ENCODE measurements around the gene LPP.

LPP gene

DNA sequence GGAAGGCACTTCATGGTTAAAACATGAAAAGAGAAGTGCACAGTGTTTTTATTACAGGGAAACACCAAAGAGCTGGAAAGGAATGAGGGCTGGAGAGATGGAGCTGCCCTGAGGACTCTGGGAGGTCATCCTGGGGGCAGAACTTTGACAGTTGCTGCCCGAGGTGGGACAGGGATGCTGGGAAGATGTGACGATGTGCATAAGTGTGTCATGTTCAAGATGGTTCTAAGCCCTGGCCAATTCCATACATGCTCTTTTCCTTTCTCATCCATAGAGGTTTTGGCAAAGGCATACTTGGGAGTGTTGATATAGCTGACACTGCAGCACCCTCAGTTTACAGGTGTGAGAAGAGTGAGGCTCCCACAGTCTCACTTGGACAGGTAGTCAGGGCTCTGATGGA lies 23.8 kb downstream of the LPP start:
- H3K4me3 ChIP-seq (ENCODE audit: low read depth, low read length): no peak overlapping the region
- no peak for DNase-seq (ENCODE audit: low read depth)
- TF ChIP-seq, protein P1, sequence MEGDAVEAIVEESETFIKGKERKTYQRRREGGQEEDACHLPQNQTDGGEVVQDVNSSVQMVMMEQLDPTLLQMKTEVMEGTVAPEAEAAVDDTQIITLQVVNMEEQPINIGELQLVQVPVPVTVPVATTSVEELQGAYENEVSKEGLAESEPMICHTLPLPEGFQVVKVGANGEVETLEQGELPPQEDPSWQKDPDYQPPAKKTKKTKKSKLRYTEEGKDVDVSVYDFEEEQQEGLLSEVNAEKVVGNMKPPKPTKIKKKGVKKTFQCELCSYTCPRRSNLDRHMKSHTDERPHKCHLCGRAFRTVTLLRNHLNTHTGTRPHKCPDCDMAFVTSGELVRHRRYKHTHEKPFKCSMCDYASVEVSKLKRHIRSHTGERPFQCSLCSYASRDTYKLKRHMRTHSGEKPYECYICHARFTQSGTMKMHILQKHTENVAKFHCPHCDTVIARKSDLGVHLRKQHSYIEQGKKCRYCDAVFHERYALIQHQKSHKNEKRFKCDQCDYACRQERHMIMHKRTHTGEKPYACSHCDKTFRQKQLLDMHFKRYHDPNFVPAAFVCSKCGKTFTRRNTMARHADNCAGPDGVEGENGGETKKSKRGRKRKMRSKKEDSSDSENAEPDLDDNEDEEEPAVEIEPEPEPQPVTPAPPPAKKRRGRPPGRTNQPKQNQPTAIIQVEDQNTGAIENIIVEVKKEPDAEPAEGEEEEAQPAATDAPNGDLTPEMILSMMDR (IDR thresholded peaks at IDR 0.05; ENCODE audit: low read depth, low read length, missing control alignments): no peak
- in situ Hi-C loops (cut with HindIII; ENCODE audit: low sequenced_read_pairs): no loop called here

DNA sequence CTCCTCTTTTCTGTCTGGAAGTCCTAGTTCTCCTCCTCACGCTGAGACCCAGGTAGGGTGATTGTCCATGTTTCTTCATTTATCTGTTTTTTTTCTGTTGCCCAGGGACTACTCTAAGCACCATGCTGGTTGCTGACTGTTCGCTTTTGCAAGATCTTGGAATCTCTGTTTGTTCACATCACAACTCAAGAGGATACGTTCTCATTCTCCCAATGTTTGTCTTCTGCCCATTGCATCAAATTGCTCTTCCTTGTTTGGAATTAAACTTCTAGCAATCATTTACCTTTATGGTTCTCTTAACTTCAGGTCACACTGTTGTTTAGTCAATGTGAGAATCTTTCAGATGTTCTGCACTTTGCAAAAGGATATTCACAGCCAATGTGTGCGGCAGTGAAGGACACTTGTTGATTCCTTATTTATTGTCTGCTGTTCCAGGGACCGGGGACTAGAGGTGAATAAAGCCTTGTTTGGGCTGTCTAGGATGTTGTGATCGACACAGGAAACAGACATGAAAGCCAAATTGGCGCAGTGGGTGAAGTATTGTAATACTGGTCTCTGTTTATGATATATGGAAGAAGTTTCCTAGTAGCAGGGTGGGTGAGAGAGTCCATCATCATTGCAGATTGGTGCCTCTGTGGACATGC lies 24.5 kb downstream of the LPP start:
- no peak for DNase-seq (ENCODE audit: low read depth)
- H3K4me3 ChIP-seq (ENCODE audit: low read depth, low read length): no peak overlapping the region
- TF ChIP-seq, protein P1 (IDR thresholded peaks at IDR 0.05; ENCODE audit: low read depth, low read length, missing control alignments): no peak
- in situ Hi-C loops (cut with HindIII; ENCODE audit: low sequenced_read_pairs): no loop called here

DNA sequence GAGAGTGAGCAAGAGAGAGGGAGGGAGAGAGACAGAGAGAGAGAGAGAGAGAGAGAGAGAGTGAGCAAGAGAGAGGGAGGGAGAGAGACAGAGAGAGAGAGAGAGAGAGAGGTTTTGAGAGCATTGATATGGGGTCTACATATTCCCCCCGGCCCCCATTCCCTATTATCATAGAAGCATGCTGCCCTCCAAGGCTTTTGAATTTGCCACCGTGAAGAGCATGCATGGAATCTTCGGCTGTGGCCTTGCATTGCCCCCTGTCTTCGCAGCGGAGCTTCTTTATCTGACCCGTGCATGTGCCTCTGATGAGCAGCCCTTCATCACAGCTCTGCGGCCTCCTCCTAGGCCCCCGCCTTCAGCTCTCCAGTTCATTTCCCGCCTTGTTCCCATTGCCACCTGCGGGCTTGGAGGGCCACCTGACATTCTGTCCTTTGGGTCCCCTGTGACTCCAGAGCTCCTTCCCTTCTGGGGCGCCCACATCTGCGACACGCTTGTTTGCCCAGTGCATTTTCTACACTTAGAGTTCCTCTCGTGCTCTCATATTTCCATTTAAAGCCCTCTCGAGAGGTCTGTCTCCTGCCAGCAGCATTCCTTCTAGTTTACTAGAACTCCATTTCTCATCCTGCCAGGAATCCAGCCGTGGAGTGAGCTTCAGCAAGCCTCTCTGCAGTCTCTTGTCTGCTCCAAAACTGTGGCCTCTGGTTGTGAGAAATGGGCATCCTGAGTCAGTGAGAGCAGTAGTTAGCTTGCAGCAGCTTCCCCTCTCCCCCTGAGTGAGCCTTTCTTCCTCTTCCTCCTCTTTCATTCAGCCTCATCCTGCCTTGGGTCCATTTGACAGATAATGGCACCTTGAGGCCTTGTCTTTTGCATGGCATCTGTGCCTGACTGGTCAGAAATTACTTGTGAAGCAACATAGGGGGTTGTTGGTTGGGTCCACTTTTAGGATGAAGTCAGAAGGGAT lies 25.3 kb downstream of the LPP start:
- H3K4me3 ChIP-seq (ENCODE audit: low read depth, low read length): no peak overlapping the region
- in situ Hi-C loops (cut with HindIII; ENCODE audit: low sequenced_read_pairs): no loop called here
- DNase-seq (ENCODE audit: low read depth): peak; percentile 35
- TF ChIP-seq, protein P1 (IDR thresholded peaks at IDR 0.05; ENCODE audit: low read depth, low read length, missing control alignments): no peak

DNA sequence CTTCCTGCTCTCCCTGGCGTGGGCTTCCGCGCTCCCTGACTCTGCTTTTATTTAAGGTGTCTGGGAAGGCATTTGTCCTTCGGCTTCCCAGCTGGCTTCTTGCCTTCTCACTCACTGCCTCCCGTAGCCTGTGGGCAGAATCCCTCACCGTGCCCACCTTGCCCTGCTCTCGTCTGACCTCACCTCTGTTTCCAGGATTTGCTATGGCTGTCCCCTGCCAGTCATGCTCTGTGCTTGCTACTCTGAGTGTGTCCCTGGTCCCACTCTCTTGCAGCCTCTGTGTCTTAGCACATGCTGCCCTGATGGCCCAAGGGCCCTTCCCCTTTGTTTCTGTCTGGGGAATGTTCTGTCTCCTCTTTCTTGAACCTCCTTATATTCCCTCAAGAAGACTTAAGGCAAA lies 26.2 kb downstream of the LPP start:
- TF ChIP-seq, protein P1 (IDR thresholded peaks at IDR 0.05; ENCODE audit: low read depth, low read length, missing control alignments): no peak
- no peak for DNase-seq (ENCODE audit: low read depth)
- in situ Hi-C loops (cut with HindIII; ENCODE audit: low sequenced_read_pairs): no loop called here
- H3K4me3 ChIP-seq (ENCODE audit: low read depth, low read length): no peak overlapping the region

DNA sequence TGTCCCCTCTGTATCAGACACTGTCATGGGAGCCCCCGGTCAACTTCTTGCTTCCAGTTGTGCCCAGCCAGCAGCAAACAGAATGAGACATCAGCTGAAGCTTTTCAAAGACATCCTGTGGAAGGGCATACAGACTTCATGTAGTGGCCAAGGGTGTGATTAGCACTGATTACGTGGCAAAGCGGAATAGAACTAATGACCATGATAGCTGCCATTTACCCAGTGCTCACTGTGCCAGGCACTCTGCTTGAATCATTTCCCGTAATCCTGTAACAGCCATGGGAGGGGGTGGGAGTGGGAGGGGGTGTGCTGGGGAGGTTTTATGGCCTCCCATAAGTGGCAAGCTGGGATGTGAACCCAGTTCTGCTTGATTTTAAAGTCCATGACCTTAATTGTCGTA lies 29.5 kb downstream of the LPP start:
- H3K4me3 ChIP-seq (ENCODE audit: low read depth, low read length): no peak overlapping the region
- TF ChIP-seq, protein P1 (IDR thresholded peaks at IDR 0.05; ENCODE audit: low read depth, low read length, missing control alignments): no peak
- in situ Hi-C loops (cut with HindIII; ENCODE audit: low sequenced_read_pairs): no loop called here
- no peak for DNase-seq (ENCODE audit: low read depth)

DNA sequence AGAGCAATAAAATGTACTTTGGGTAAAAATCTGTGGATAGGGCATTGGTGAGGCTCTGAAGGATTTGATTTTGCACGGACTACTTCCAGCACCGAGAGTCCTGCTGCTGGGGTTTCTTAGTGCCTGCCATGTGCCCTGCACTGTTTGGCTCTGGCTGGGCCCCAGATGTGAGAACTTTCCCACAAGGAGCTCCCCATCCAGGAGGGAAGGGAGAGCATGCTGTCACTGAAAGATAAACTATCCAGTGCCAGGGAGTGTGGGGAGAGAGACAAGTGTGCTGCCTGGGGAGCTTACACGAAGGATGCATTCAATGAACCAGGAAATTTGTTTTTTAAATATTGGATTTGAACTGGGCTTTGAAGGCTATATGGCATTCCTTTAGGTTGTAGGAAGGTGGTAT lies 30.2 kb downstream of the LPP start:
- DNase-seq (ENCODE audit: low read depth): no peak
- no peak overlapping the region for H3K4me3 ChIP-seq (ENCODE audit: low read depth, low read length)
- in situ Hi-C loops (cut with HindIII; ENCODE audit: low sequenced_read_pairs): no loop called here
- TF ChIP-seq, protein P1 (IDR thresholded peaks at IDR 0.05; ENCODE audit: low read depth, low read length, missing control alignments): no peak
